Activated CD4-positive, alpha-beta T cell treated with anti-CD3 and anti-CD28 coated beads, Interleukin-2, amount 10 ng/mL, durations not matched to agents 7 days and 5 days (primary cell): ENCODE results near the gene KLK6. TPM values are rescaled to one million over a fixed set of nuclear protein-coding genes. Genes with fewer than 3 reads are reported as not detected.
"Not testable (repeated sequence)": the region's sequence is repeated elsewhere in the genome, so short reads cannot be mapped to it uniquely, and the experiment has no call there.

Source experiments
- CTCF ChIA-PET: fragments of 350-600 bp; sonication (Branson Sonifier 250); formaldehyde crosslinking; loops from one replicate; lab custom pipeline; 2021; ENCODE audit warnings: antibody characterized with exemption; lab: Charles Lee
- POLR2A ChIA-PET: fragments of 350-600 bp; sonication (Branson Sonifier 250); formaldehyde crosslinking; loops from one replicate; lab custom pipeline; 2021; ENCODE audit warnings: antibody characterized with exemption; lab: Charles Lee
- DNase-seq: peaks from one replicate; pipeline ENCODE4 v3.0.0-alpha.2; 2020
- H3K27ac Mint-ChIP-seq: one replicate; pipeline ENCODE4 v1.8.0; 2021; ENCODE audit warnings: mild to moderate bottlenecking, moderate library complexity, mixed read lengths
- H3K27me3 Mint-ChIP-seq: one replicate; pipeline ENCODE4 v1.8.0; 2021; ENCODE audit warnings: mixed read lengths
- H3K36me3 Mint-ChIP-seq: one replicate; pipeline ENCODE4 v1.8.0; 2021; ENCODE audit warnings: low read depth, mixed read lengths
- H3K4me1 Mint-ChIP-seq: one replicate; pipeline ENCODE4 v1.8.0; 2021; ENCODE audit warnings: mixed read lengths
- H3K4me3 Mint-ChIP-seq: one replicate; pipeline ENCODE4 v1.8.0; 2021; ENCODE audit warnings: mild to moderate bottlenecking, moderate library complexity, mixed read lengths
- H3K9me3 Mint-ChIP-seq: one replicate; pipeline ENCODE4 v1.8.0; 2021; ENCODE audit warnings: mixed read lengths
- total RNA-seq, 2 experiments: library from RNA; stranded (reverse); gene quantifications; one replicate each; pipeline ENCODE4 v1.2.3, GENCODE V29; 2021

Gene KLK6
- total RNA-seq, 2 experiments from 2014 or later = not detected

- Mint-ChIP-seq H3K27ac (no peak overlapping the region), H3K4me3 (no peak overlapping the region), H3K4me1 (no peaks in the 10 kb centered on the region), H3K9me3 (no peaks in the 10 kb centered on the region), H3K36me3 (no peaks in the 10 kb centered on the region), H3K27me3 (peaks cover 14% of the 10 kb centered on the region)
- POLR2A ChIA-PET = no interaction called here
- DNase-seq = no peak
- CTCF ChIA-PET = no interaction called here
These were observed 12.3 kb upstream of the KLK6 start for GRCh38 chr19:50981587-50982146.

- Mint-ChIP-seq H3K4me1 (no peaks in the 10 kb centered on the region), H3K9me3 (no peaks in the 10 kb centered on the region), H3K36me3 (no peaks in the 10 kb centered on the region), H3K27ac (no peak overlapping the region), H3K4me3 (no peak overlapping the region), H3K27me3 (peaks cover 20% of the 10 kb centered on the region)
- DNase-seq = no peak
- ChIA-PET CTCF (no interaction called here), POLR2A (no interaction called here)
These were observed 10.8 kb upstream of the KLK6 start for GRCh38 chr19:50980208-50980607.

GRCh38 chr19:50979758-50980157 lies 10.4 kb upstream of the KLK6 start:
- ChIA-PET POLR2A (no interaction called here), CTCF (no interaction called here)
- H3K36me3 Mint-ChIP-seq = no peaks in the 10 kb centered on the region
- H3K9me3 Mint-ChIP-seq = no peaks in the 10 kb centered on the region
- no peak for DNase-seq
- peaks cover 16% of the 10 kb centered on the region for H3K27me3 Mint-ChIP-seq
- no peaks in the 10 kb centered on the region for H3K4me1 Mint-ChIP-seq
- no peak overlapping the region for H3K27ac Mint-ChIP-seq
- H3K4me3 Mint-ChIP-seq = no peak overlapping the region

- Mint-ChIP-seq H3K36me3 (no peaks in the 10 kb centered on the region), H3K4me3 (no peak overlapping the region), H3K9me3 (no peaks in the 10 kb centered on the region), H3K4me1 (no peaks in the 10 kb centered on the region), H3K27ac (no peak overlapping the region), H3K27me3 (peaks cover 10% of the 10 kb centered on the region)
- ChIA-PET CTCF (no interaction called here), POLR2A (no interaction called here)
- DNase-seq = no peak
These were observed 9.5 kb upstream of the KLK6 start for GRCh38 chr19:50978772-50979390.

- H3K27me3 Mint-ChIP-seq = peaks cover 6% of the 10 kb centered on the region
- H3K4me1 Mint-ChIP-seq = no peaks in the 10 kb centered on the region
These were observed 8.2 kb upstream of the KLK6 start for GRCh38 chr19:50977626-50978025.

GRCh38 chr19:50975766-50976165 lies 6.4 kb upstream of the KLK6 start:
- ChIA-PET POLR2A (no interaction called here), CTCF (no interaction called here)
- no peaks in the 10 kb centered on the region for H3K9me3 Mint-ChIP-seq
- H3K4me3 Mint-ChIP-seq = no peak overlapping the region
- no peak for DNase-seq
- no peaks in the 10 kb centered on the region for H3K4me1 Mint-ChIP-seq
- no peaks in the 10 kb centered on the region for H3K36me3 Mint-ChIP-seq
- no peak overlapping the region for H3K27ac Mint-ChIP-seq
- H3K27me3 Mint-ChIP-seq = peaks cover 6% of the 10 kb centered on the region

More at GRCh38 chr19:50977626-50978025, 8.2 kb upstream of the KLK6 start:
- Mint-ChIP-seq H3K9me3 (no peaks in the 10 kb centered on the region), H3K36me3 (no peaks in the 10 kb centered on the region), H3K27ac (no peak overlapping the region), H3K4me3 (no peak overlapping the region)
- no peak for DNase-seq
- ChIA-PET POLR2A (no interaction called here), CTCF (no interaction called here)

- H3K4me1 Mint-ChIP-seq = no peaks in the 10 kb centered on the region
- ChIA-PET CTCF (no interaction called here), POLR2A (no interaction called here)
- DNase-seq = no peak
- no peaks in the 10 kb centered on the region for H3K36me3 Mint-ChIP-seq
- H3K27ac Mint-ChIP-seq = no peak overlapping the region
- H3K4me3 Mint-ChIP-seq = no peak overlapping the region
- H3K9me3 Mint-ChIP-seq = no peaks in the 10 kb centered on the region
- peaks cover 6% of the 10 kb centered on the region for H3K27me3 Mint-ChIP-seq
These were observed 5.5 kb upstream of the KLK6 start for GRCh38 chr19:50974702-50975556.

GRCh38 chr19:50972795-50973376 lies 3.5 kb upstream of the KLK6 start:
- H3K36me3 Mint-ChIP-seq = no peaks in the 10 kb centered on the region
- H3K4me1 Mint-ChIP-seq = no peaks in the 10 kb centered on the region
- POLR2A ChIA-PET = no interaction called here
- H3K9me3 Mint-ChIP-seq = no peaks in the 10 kb centered on the region
- DNase-seq = no peak
- peaks cover 6% of the 10 kb centered on the region for H3K27me3 Mint-ChIP-seq
- CTCF ChIA-PET = no interaction called here
- no peak overlapping the region for H3K27ac Mint-ChIP-seq
- no peak overlapping the region for H3K4me3 Mint-ChIP-seq

- H3K27me3 Mint-ChIP-seq, H3K36me3 Mint-ChIP-seq, H3K4me1 Mint-ChIP-seq, CTCF ChIA-PET, H3K9me3 Mint-ChIP-seq, DNase-seq, H3K27ac Mint-ChIP-seq, H3K4me3 Mint-ChIP-seq, POLR2A ChIA-PET: not testable (repeated sequence)
These were observed 419 bp upstream of the KLK6 start for GRCh38 chr19:50969810-50970209.

- H3K27ac Mint-ChIP-seq = no peak overlapping the region
- no peaks in the 10 kb centered on the region for H3K4me1 Mint-ChIP-seq
- POLR2A ChIA-PET = no interaction called here
- no peaks in the 10 kb centered on the region for H3K27me3 Mint-ChIP-seq
- H3K36me3 Mint-ChIP-seq = no peaks in the 10 kb centered on the region
- CTCF ChIA-PET = no interaction called here
- no peak for DNase-seq
- H3K4me3 Mint-ChIP-seq = no peak overlapping the region
- no peaks in the 10 kb centered on the region for H3K9me3 Mint-ChIP-seq
These were observed 527 bp downstream of the KLK6 start for GRCh38 chr19:50968716-50969412.

- Mint-ChIP-seq H3K4me3 (no peak overlapping the region), H3K27ac (no peak overlapping the region), H3K9me3 (no peaks in the 10 kb centered on the region), H3K4me1 (no peaks in the 10 kb centered on the region), H3K27me3 (no peaks in the 10 kb centered on the region), H3K36me3 (no peaks in the 10 kb centered on the region)
- ChIA-PET CTCF (no interaction called here), POLR2A (no interaction called here)
- DNase-seq = no peak
These were observed 1.3 kb downstream of the KLK6 start for GRCh38 chr19:50967929-50968715.

- H3K4me3 Mint-ChIP-seq = no peak overlapping the region
- CTCF ChIA-PET = interaction anchor here (0.6 kb wide), 1 partner anchor 371 kb away, joined by 4 read pairs; no protein-coding TSS in a partner anchor
These were observed 5.1 kb downstream of the KLK6 start for GRCh38 chr19:50964266-50964665.

More at GRCh38 chr19:50964266-50964665, 5.1 kb downstream of the KLK6 start:
- no peak for DNase-seq
- H3K36me3 Mint-ChIP-seq = no peaks in the 10 kb centered on the region
- POLR2A ChIA-PET = no interaction called here
- H3K27me3 Mint-ChIP-seq = peaks cover 2% of the 10 kb centered on the region
- H3K4me1 Mint-ChIP-seq = no peaks in the 10 kb centered on the region
- H3K27ac Mint-ChIP-seq = no peak overlapping the region
- peaks cover 14% of the 10 kb centered on the region for H3K9me3 Mint-ChIP-seq
